SU-DHL-6 (cell line): ENCODE results near the gene EIF3CL.
"Not testable (repeated sequence)": the region's sequence is repeated elsewhere in the genome, so short reads cannot be mapped to it uniquely, and the experiment has no call there.

Experiments
- H2AFZ ChIP-seq: fragments of 200-600 bp; sonication (generic); 2 replicates; pipeline ENCODE4 v1.6.1; 2014; ENCODE audit warnings: low read depth, mild to moderate bottlenecking, moderate library complexity, mixed read lengths, antibody characterized with exemption, low read length; ENCODE audit not compliant: severe bottlenecking
- H3F3A ChIP-seq: fragments of 200-600 bp; shearing (Covaris generic); 2 replicates; pipeline ENCODE4 v1.6.0; 2016; ENCODE audit warnings: antibody characterized with exemption, mild to moderate bottlenecking; ENCODE audit not compliant: insufficient read depth
- H3K27ac ChIP-seq: fragments of 200-600 bp; sonication (generic); 2 replicates; pipeline ENCODE4 v1.5.1; 2016; ENCODE audit warnings: low read depth, mild to moderate bottlenecking, low read length, moderate library complexity, mixed read lengths
- H3K27me3 ChIP-seq: fragments of 200-600 bp; sonication (generic), shearing (Covaris generic); 2 replicates; pipeline ENCODE4 v1.6.0; 2014; ENCODE audit warnings: mild to moderate bottlenecking, low read length
- H3K36me3 ChIP-seq: fragments of 200-600 bp; sonication (generic); 2 replicates; pipeline ENCODE4 v1.6.1; 2014; ENCODE audit warnings: mild to moderate bottlenecking, low read length, mixed read lengths
- H3K4me2 ChIP-seq: fragments of 300-600, 200-600 bp; shearing (Covaris generic), sonication (generic); 2 replicates; pipeline ENCODE4 v1.6.0; 2014; ENCODE audit warnings: low read length, low read depth, mild to moderate bottlenecking; ENCODE audit not compliant: poor library complexity, severe bottlenecking
- H3K4me3 ChIP-seq: fragments of 200-600 bp; sonication (generic); 2 replicates; pipeline ENCODE4 v1.5.1; 2014; ENCODE audit warnings: antibody characterized with exemption, low read length, mild to moderate bottlenecking, mixed read lengths; ENCODE audit not compliant: insufficient read depth, poor library complexity, severe bottlenecking
- H3K79me2 ChIP-seq: fragments of 200-600 bp; sonication (generic); 2 replicates; pipeline ENCODE4 v1.6.1; 2014; ENCODE audit warnings: mild to moderate bottlenecking, low read length, moderate library complexity; ENCODE audit not compliant: insufficient read depth
- H3K9ac ChIP-seq: fragments of 200-600 bp; sonication (generic); 2 replicates; pipeline ENCODE4 v1.7.0; 2014; ENCODE audit warnings: mild to moderate bottlenecking, low read length
- H3K9me2 ChIP-seq: fragments of 200-600 bp; sonication (generic); replicated peaks from 2 replicates; pipeline ENCODE4 v1.6.1; 2014; ENCODE audit warnings: low read length; ENCODE audit not compliant: insufficient read depth
- H3K9me3 ChIP-seq: fragments of 200-600 bp; sonication (generic); 2 replicates; pipeline ENCODE4 v1.6.1; 2014; ENCODE audit warnings: low read length, mixed read lengths; ENCODE audit not compliant: insufficient read depth
- H4K20me1 ChIP-seq: fragments of 200-600 bp; sonication (generic); 2 replicates; pipeline ENCODE4 v1.6.1; 2014; ENCODE audit warnings: low read depth, mild to moderate bottlenecking, antibody characterized with exemption, low read length, moderate library complexity, mixed read lengths

The EIF3CL gene

GRCh38 chr16:28332632-28333031 is 71.0 kb downstream of the EIF3CL start:
- not testable (repeated sequence) for H3K9ac ChIP-seq, H3K4me2 ChIP-seq, H3K27ac ChIP-seq, H2AFZ ChIP-seq, H3K79me2 ChIP-seq, H3K9me3 ChIP-seq, H3K36me3 ChIP-seq, H3F3A ChIP-seq, H4K20me1 ChIP-seq, H3K27me3 ChIP-seq, H3K4me3 ChIP-seq, H3K9me2 ChIP-seq

- not testable (repeated sequence) for H4K20me1 ChIP-seq, H3K9ac ChIP-seq, H3F3A ChIP-seq, H3K9me2 ChIP-seq, H3K27ac ChIP-seq, H2AFZ ChIP-seq, H3K9me3 ChIP-seq, H3K27me3 ChIP-seq, H3K4me2 ChIP-seq, H3K36me3 ChIP-seq, H3K79me2 ChIP-seq, H3K4me3 ChIP-seq
These were observed 72.7 kb downstream of the EIF3CL start for GRCh38 chr16:28330981-28331380.

- H3K4me2 ChIP-seq: not testable (repeated sequence)
These were observed 73.4 kb downstream of the EIF3CL start for GRCh38 chr16:28330232-28330631.

More at GRCh38 chr16:28330232-28330631, 73.4 kb downstream of the EIF3CL start:
- not testable (repeated sequence) for H3K9ac ChIP-seq, H3K4me3 ChIP-seq, H3K27me3 ChIP-seq, H3K36me3 ChIP-seq, H2AFZ ChIP-seq, H3K79me2 ChIP-seq, H3K27ac ChIP-seq, H3K9me2 ChIP-seq, H4K20me1 ChIP-seq, H3F3A ChIP-seq, H3K9me3 ChIP-seq
